ENCODE results near the gene TSPAN11.

The TSPAN11 gene

DNA sequence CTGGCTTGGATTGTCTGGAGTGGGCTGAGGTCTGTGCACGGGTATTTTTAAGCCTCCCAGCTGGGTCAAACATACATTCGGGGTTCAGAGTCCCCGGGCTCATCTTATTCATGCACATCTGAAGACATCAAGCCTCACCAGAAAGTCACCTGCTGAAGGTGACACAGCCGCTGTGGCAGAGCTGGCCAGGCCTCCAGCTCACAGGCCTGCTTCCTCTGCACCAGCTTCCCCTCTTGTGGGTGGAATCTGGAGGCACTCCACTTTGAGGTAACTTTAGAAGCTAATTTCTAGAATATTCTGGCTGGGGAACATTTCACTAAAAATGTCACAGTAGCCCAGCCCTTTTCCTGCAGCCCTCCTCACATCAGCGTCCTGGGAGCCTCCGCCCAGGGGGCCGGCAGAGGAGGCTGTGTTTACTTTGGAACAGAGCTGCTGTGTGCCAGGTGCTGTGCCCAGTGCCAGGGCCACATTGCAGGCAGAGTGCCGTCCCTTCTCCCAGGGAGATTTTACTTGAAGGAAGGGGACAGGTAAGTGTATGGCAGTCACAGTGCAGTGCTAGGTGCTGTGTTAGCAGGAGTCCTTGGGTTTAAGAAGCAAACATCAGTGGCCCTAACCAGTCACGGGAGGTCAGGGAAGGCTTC is 62.2 kb downstream of the TSPAN11 start:
- TF ChIP-seq POLR2A (IDR thresholded peaks at IDR 0.05; ENCODE audit: low read depth, low read length), result no peak
- FAIRE-seq, result no peak

DNA sequence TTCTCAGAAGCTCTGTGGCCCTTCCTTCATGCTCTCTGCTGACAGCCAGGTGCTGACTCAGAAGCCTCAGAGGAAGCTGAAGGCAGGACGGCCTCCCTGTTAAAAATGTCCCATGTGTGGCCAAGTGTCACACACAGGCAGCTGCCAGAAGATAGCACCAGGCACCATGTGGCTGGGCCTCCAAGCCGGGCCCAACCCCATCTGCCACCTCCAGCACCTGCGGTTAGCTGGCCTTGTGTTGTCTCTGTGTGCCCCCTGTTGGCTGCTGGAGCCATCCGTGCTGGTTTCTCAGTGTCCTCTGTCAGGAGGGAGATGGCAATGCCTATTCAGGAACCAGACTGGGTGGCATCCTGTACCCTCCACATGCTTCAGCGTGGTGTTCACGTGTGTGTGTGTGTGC is 63.2 kb downstream of the TSPAN11 start:
- FAIRE-seq (no peak), DNase-seq (ENCODE audit: insufficient read length, low spot score) (no peak)

More for the DNA sequence above, 62.2 kb downstream of the TSPAN11 start:
- DNase-seq (ENCODE audit: insufficient read length, low spot score), result no peak

DNA sequence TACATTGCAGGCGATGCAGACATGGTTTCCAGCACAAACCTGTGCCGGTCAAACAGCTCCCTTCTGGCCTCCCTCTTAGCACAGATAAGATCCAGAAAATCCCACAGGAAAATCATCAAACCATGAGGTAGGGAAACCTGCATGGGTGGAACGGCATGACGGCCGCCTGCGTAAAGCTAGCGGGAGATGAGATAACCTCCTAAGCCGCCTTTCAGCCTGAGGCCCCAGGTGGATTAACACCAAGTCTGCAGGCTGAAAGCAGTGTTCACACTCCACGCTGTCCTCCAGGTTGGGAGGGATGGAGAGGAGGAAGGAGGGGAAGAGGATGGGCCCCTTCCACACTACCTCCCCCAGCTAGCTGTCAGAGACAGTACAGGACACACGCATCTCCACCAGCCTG is 63.8 kb downstream of the TSPAN11 start:
- FAIRE-seq, result no peak

More for the DNA sequence above, 63.2 kb downstream of the TSPAN11 start:
- no peak for TF ChIP-seq POLR2A (IDR thresholded peaks at IDR 0.05; ENCODE audit: low read depth, low read length)

DNA sequence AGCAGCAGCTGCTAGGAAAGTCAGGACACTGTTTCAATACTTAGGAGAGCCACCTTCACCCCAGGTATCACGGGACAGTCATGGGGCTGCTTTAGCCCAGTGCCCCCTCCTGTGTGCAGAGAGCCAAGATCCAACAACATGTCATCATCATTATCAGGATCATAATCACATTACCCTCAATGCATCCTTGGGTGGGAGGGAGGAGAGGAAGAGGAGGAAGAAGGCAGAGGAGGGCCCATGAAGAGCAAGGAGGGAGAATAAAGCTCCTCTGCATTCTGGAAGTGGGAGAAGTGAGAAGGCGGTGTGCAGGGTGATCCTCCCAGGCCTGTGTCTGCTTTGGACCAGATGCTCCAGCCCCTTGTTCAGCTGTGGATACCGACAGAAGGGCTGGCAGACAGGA is 64.2 kb downstream of the TSPAN11 start:
- no peak for TF ChIP-seq POLR2A (IDR thresholded peaks at IDR 0.05; ENCODE audit: low read depth, low read length)
- no peak for DNase-seq (ENCODE audit: insufficient read length, low spot score)
- FAIRE-seq, result no peak

More for the DNA sequence above, 63.8 kb downstream of the TSPAN11 start:
- DNase-seq (ENCODE audit: insufficient read length, low spot score), result no peak
- no peak for TF ChIP-seq POLR2A (IDR thresholded peaks at IDR 0.05; ENCODE audit: low read depth, low read length)

DNA sequence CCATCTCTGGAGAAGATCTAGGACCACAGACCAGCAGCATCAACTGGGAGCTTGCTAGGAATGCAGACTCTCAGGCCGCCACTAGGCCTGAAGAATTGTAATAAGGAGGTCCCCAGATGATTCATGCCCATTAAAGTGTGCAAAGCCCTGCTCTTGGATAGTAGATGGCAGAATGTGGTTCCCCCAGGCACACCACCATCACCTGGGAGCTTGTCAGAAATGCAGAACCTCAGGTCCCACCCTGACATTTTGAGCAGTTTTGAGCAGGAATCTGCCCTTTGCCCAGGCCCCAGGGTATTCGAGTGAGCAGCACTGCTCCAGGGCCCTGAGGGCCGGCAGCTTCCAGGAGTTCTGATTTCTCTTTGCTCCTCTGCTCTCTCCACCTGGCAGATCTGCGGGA is 64.9 kb downstream of the TSPAN11 start:
- FAIRE-seq, result no peak
- DNase-seq (ENCODE audit: insufficient read length, low spot score), result no peak
- no peak for TF ChIP-seq POLR2A (IDR thresholded peaks at IDR 0.05; ENCODE audit: low read depth, low read length)

DNA sequence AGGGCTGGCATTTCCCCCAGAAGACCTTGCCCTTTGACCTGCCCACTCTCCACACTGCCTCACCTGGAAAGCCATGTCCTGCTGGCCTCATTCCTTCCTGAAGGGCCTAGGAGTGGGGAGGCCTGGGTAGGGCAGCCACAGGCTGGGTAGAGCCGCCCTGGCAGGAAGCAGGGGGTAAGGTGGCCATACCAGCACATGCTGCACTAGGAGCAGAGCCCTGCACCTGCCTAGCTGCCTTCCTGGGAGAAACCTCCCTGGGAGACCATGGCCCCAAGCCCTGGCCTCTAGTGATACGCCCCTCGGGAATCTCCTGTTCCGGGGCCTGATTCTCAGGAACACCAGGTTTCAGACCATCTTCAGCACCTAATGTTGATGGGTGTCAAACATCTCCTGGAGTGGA is 65.8 kb downstream of the TSPAN11 start:
- no peak for DNase-seq (ENCODE audit: insufficient read length, low spot score)
- no peak for FAIRE-seq
- TF ChIP-seq POLR2A (IDR thresholded peaks at IDR 0.05; ENCODE audit: low read depth, low read length), result no peak

DNA sequence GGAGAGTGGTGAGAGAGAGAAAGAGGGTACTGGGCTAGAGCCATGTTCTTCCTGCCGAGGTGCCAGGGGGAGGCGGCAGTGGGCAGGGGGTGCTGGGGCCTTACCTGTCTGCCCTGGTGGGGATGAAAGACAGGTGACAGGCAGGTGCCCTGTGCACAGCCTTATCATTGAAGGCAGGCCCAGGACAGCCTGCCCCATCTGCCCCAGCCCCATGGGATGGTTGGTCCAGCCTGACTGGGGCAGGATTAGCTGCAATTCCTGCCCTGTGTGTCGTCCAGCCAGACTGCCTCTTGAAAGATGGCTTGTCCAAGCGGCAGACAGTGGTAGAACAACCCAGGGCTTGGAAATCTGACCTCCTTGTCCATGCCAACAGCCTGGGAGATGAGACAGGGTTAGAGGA is 67.2 kb downstream of the TSPAN11 start:
- TF ChIP-seq POLR2A (IDR thresholded peaks at IDR 0.05; ENCODE audit: low read depth, low read length), result no peak
- no peak for FAIRE-seq
- no peak for DNase-seq (ENCODE audit: insufficient read length, low spot score)

DNA sequence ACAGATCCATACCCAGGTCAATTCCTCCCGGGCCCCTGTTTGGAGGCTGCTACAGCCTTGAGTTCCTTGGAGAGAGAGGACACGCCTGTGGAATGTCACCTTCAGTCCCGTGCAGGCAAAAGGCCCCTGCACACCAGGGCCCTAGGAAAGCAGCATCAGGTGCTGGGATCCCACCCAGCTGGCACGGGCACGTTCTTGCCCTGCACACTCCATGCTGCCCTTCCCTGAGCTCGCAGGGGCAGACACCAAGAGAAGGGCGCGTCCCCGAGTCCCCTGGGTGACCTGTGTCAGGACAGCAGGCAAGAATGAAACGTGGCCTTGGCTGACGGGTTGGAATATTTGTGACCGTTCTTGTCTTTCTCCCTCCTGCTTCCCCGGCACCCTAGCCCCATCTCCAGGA is 67.7 kb downstream of the TSPAN11 start:
- DNase-seq (ENCODE audit: insufficient read length, low spot score) (no peak), FAIRE-seq (no peak)
- no peak for TF ChIP-seq POLR2A (IDR thresholded peaks at IDR 0.05; ENCODE audit: low read depth, low read length)

DNA sequence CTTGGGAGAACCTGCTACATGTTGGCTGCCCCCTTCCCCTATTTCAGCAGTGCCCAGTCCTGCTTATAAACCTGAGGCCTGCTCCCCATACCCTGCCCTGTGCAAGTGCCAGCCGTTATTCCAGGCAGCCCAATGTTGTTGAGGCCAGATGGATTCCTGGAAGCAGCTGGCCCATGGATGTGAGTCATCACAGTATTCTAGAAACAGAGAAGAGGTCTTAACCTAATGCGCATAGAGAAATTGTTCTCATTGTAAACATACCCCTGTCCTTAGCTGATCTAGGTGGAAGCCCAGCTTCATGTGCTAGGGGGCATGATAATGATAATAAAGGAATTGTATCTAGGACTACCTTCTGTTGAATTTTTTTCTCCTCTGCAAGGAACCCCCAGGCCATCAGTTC is 69.7 kb downstream of the TSPAN11 start:
- no peak for FAIRE-seq
- no peak for TF ChIP-seq POLR2A (IDR thresholded peaks at IDR 0.05; ENCODE audit: low read depth, low read length)
- DNase-seq (ENCODE audit: insufficient read length, low spot score), result no peak

DNA sequence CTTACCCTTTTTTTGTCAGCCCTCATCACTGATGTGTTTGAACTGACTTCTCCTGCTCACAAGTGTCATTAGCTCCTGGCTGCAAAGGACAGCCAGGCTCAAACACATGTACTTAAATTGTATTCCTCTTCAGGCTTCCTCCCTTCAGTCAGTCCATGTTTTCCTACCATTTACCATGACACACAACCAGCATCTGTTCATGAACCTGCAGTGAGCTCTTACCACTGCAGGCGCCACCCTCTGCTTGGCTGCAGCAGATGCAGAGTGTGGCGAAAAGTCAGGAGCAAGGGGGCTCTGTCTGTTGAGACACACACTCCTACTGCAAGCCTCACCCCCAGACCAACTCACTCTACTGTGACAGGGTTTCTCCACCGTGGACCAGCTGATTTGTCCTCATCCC is 70.2 kb downstream of the TSPAN11 start:
- FAIRE-seq, result no peak
- no peak for TF ChIP-seq POLR2A (IDR thresholded peaks at IDR 0.05; ENCODE audit: low read depth, low read length)
- no peak for DNase-seq (ENCODE audit: insufficient read length, low spot score)

DNA sequence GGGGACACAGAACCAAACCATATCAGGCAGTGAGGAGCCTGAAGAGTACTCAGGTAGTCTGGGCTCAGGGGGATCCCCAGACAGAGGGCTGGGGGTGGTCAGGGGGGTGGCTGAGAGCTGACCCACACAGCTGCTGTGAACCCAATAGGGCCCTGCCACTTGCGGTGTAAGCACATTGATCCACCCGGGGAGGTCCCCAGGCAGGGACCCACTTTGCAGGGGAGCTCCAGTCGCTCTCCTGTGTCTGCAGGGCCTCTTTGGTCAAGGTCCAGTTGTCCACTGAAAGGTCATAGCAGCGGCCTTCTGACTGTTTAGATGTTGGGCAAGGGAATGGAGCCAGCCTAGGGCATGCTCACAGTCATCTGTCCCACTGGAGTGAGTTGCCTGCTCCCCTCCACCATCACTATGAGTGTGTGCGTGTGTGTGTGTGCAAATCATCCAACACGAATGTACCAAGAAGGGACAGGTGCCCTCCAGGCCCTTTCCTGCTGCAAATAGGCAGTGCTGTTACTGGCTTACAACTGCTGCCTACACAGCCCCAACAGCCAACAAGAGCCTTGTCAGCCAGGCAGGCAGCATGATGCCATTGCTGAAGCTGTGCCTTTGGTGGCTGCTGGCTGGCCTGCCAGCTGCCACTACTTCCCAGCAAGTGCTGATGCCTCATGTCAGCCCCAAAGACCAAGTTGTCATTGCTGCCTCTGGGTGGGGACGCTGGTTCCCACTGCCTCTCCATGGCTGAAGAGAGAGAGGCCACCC is 71.3 kb downstream of the TSPAN11 start:
- FAIRE-seq, result no peak
- no peak for DNase-seq (ENCODE audit: insufficient read length, low spot score)
- TF ChIP-seq POLR2A (IDR thresholded peaks at IDR 0.05; ENCODE audit: low read depth, low read length), result no peak

DNA sequence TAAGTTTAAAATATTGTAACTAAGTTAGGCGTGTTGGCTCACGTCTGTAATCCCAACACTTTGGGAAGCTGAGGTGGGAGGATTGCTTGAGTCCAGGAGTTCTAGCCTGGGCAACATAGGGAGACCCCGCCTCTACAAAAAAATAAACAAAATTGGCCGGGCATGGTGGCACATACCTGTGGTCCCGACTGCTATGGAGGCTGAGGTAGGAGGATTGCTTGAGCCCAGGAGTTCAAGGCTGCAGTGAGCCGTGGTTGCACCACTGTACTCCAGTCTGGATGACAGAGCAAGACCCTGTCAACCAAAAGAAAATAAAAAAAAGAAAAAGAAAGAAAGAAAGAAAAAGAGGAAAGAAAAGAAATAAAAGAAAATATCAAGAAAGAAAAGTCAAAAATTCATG is 72.5 kb downstream of the TSPAN11 start:
- no peak for TF ChIP-seq POLR2A (IDR thresholded peaks at IDR 0.05; ENCODE audit: low read depth, low read length)
- DNase-seq (ENCODE audit: insufficient read length, low spot score) (no peak), FAIRE-seq (no peak)

DNA sequence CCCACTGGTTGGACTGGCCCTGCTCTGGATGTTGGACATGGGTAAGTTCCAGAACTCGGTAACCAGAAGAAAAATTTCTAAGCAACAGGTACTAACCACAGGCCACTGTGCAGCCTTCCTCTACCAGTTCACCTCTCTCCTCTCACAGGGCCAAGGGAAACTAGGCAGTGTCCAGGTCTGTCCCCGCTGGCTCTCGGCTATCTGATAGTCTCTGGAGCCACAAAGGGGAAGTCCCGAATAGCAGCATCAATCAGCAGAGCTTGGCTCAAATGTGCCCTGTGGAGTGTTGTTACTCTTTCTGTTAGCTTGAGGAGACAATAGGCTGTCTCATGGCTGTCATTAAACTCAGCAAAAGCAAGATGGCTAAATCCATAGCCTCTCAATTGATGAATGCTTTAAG is 73.2 kb downstream of the TSPAN11 start:
- no peak for TF ChIP-seq POLR2A (IDR thresholded peaks at IDR 0.05; ENCODE audit: low read depth, low read length)
- DNase-seq (ENCODE audit: insufficient read length, low spot score) (no peak), FAIRE-seq (no peak)

DNA sequence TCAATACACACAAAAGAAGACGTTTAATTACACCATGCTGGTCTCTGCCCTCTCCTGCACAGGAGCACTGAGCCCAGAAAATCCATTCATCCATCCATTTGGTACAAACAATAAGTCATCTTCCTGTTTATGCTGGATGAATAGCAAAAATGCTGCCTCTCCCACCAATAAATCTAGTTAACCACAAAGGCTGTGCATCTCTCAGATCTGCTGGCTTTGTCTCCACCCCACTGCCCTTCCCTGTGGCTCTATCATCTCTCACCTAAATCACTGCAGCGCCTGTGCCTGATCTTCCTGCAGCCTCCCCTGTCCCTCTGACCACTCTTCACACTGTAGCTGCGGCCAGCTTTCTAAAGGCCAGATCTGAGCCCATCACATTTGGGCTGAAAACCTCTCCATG is 74.2 kb downstream of the TSPAN11 start:
- DNase-seq (ENCODE audit: insufficient read length, low spot score) (peak; percentile 71), FAIRE-seq (peak; percentile 55)
- no peak for TF ChIP-seq POLR2A (IDR thresholded peaks at IDR 0.05; ENCODE audit: low read depth, low read length)
